ENCODE results near the gene TMEM203. TPM values are rescaled to one million over a fixed set of nuclear protein-coding genes. Genes with fewer than 3 reads are reported as not detected.

TMEM203 gene
- total RNA-seq, 1 donor, result 40.2 TPM

- H3K4me3 ChIP-seq (ENCODE audit: low read depth, low read length), result peak overlapping the region; percentile 76
- no peak for DNase-seq (ENCODE audit: low read depth)
- TF ChIP-seq, protein P1, sequence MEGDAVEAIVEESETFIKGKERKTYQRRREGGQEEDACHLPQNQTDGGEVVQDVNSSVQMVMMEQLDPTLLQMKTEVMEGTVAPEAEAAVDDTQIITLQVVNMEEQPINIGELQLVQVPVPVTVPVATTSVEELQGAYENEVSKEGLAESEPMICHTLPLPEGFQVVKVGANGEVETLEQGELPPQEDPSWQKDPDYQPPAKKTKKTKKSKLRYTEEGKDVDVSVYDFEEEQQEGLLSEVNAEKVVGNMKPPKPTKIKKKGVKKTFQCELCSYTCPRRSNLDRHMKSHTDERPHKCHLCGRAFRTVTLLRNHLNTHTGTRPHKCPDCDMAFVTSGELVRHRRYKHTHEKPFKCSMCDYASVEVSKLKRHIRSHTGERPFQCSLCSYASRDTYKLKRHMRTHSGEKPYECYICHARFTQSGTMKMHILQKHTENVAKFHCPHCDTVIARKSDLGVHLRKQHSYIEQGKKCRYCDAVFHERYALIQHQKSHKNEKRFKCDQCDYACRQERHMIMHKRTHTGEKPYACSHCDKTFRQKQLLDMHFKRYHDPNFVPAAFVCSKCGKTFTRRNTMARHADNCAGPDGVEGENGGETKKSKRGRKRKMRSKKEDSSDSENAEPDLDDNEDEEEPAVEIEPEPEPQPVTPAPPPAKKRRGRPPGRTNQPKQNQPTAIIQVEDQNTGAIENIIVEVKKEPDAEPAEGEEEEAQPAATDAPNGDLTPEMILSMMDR (IDR thresholded peaks at IDR 0.05; ENCODE audit: insufficient read depth, low read depth, low read length), result no peak
Measured at GRCh38 chr9:137201205-137201868, 4.1 kb downstream of the TMEM203 start.

DNA sequence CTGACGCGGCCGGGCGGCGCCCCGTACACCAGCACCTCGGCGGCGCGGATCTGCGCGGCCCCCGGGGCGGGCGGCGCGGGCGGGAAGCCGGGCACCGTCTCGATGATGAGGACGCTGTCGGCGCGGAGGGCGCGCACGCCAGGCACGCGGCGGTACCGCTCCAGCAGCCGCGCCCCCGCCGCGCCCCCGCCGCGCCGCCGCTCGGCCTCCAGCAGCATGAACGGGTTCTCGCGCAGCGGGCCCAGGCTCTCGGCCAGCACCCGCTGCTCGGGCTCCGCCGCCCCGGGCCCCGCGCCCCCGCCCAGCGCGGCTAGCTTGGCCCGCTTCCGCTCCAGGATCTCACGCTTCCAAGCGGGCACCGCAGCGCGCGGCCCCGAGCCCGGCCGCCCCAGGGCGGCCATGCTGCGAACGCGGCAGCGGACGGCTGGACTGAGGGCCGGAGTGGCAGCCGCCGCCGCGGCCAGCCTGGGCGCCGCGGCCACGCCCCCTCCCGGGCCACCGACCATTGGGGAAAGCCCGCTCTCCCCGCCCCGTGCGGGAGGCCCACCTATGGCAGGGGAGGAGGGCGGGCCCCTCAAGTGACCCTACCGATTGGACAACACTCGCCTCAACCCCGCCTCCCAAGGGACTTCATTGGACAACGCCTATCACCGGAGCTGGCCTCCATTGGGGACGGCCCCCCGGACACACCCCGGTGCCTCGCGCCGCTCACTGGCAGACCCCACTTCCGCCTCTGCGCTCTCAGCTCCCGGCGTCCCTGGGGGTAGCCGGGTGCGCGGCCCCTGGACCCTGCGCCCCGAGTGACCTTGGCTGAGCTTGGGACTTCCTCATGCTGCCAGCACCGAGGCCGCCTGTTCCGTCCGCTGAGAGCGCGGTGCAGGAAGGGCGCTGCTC lies 4.9 kb downstream of the TMEM203 start, which contains the start of gene TPRN:
TSS of gene TPRN (minus strand) at position 431 of the 894 bp plus-strand sequence. CDS start at position 401, 30 bp downstream.
- TF ChIP-seq, protein P1 (IDR thresholded peaks at IDR 0.05; ENCODE audit: insufficient read depth, low read depth, low read length), result no peak
- peak; percentile 99 for DNase-seq (ENCODE audit: low read depth)
- H3K4me3 ChIP-seq (ENCODE audit: low read depth, low read length), result peak within 1 kb of the TSS; percentile 76

GRCh38 chr9:137199411-137200121 lies 5.9 kb downstream of the TMEM203 start:
- TF ChIP-seq, protein P1 (IDR thresholded peaks at IDR 0.05; ENCODE audit: insufficient read depth, low read depth, low read length), result no peak
- H3K4me3 ChIP-seq (ENCODE audit: low read depth, low read length), result peak overlapping the region; percentile 54
- DNase-seq (ENCODE audit: low read depth), result peak; percentile 35

- no peak for DNase-seq (ENCODE audit: low read depth)
- peak overlapping the region; percentile 54 for H3K4me3 ChIP-seq (ENCODE audit: low read depth, low read length)
- TF ChIP-seq, protein P1 (IDR thresholded peaks at IDR 0.05; ENCODE audit: insufficient read depth, low read depth, low read length), result no peak
Measured at GRCh38 chr9:137198902-137199283, 6.6 kb downstream of the TMEM203 start.

GRCh38 chr9:137198051-137198901 lies 7.2 kb downstream of the TMEM203 start:
- DNase-seq (ENCODE audit: low read depth), result no peak

More at GRCh38 chr9:137198051-137198901, 7.2 kb downstream of the TMEM203 start:
- TF ChIP-seq, protein P1 (IDR thresholded peaks at IDR 0.05; ENCODE audit: insufficient read depth, low read depth, low read length), result no peak
- H3K4me3 ChIP-seq (ENCODE audit: low read depth, low read length), result no peak overlapping the region
